K562 (cell line): ENCODE results near the gene RABGAP1. TPM values are rescaled to one million over a fixed set of nuclear protein-coding genes. Genes with fewer than 3 reads are reported as not detected.
A peak's percentile ranks its signal among the peaks of the same experiment; 100 is the strongest.

Experiments used
- FOSL1 ChIP-seq: fragments of 200-800 bp; sonication (Bioruptor generic); conservative IDR thresholded peaks from 2 replicates; pipeline ENCODE4 v1.6.1; 2016; ENCODE audit warnings: missing genetic modification characterization, missing compliant biosample characterization
- HNRNPUL1 ChIP-seq: fragments of 200-400 bp; formaldehyde crosslinking; IDR thresholded peaks from 2 replicates; pipeline ENCODE4 v1.6.1; 2017; ENCODE audit warnings: low read length
- KAT2B ChIP-seq: IDR thresholded peaks from one replicate; pipeline ENCODE4 v1.6.1; 2012; ENCODE audit warnings: low read depth, mild to moderate bottlenecking, control low read depth, inconsistent platforms, low read length, moderate library complexity
- MAZ ChIP-seq, 2 experiments: fragments of 450-650 bp in 1 of 2; sonication (generic) in 1 of 2; formaldehyde crosslinking; IDR thresholded peaks in 1 of 2; conservative IDR thresholded peaks in 1 of 2; 2 replicates each; pipeline versions ENCODE4 v1.4.0 to v1.5.0; 2020; ENCODE audit warnings: mild to moderate bottlenecking in 1 of 2, missing genetic modification reagents in 1 of 2
- PRMT5 ChIP-seq: sonication (generic); formaldehyde crosslinking; IDR thresholded peaks from 2 replicates; pipeline ENCODE4 v1.5.0; 2020; ENCODE audit warnings: missing genetic modification reagents
- ZBED1 ChIP-seq: IDR thresholded peaks from 2 replicates; pipeline ENCODE4 v1.6.1; 2014
- ZKSCAN1 ChIP-seq: fragments of 150-350 bp; IDR thresholded peaks from 2 replicates; pipeline ENCODE4 v1.6.1; 2016; ENCODE audit warnings: low read depth, low read length
- ZNF143 ChIP-seq: sonication (generic); formaldehyde crosslinking; IDR thresholded peaks from 2 replicates; pipeline ENCODE4 v1.9.0; 2022; ENCODE audit warnings: mild to moderate bottlenecking, missing genetic modification reagents
- ZNF347 ChIP-seq: fragments of 450-650 bp; formaldehyde crosslinking; IDR thresholded peaks from 2 replicates; pipeline ENCODE4 v1.4.0; 2020; ENCODE audit warnings: low read depth, mild to moderate bottlenecking, moderate library complexity
- polyA plus RNA-seq, 8 experiments: library from polyadenylated mRNA; depleted of rRNA in 4 of 8; stranded (reverse) in 5 of 8; unstranded in 3 of 8; fragments of >200 nt; fragmentation: Nextera tagmentation in 2 of 8; fragmentation: Illumina TruSeq in 1 of 8; extraction: Ambion mirVana in 2 of 8; extraction: Trizol in 1 of 8; gene quantifications; 2 replicates each; pipeline versions ENCODE4 v1.2.1 to v1.2.3, GENCODE V29; 2011 to 2014; ENCODE audit warnings: inconsistent platforms in 1 of 8, missing spikeins in 1 of 8
- total RNA-seq, 7 experiments: library from RNA; depleted of rRNA in 6 of 7; stranded (reverse); fragments of >200 nt in 6 of 7; fragmentation: Illumina TruSeq in 2 of 7; extraction: Trizol in 2 of 7; gene quantifications; 2 replicates each; pipeline versions ENCODE4 v1.2.1 to v1.2.3, GENCODE V29; 2011 to 2021; ENCODE audit warnings: low replicate concordance in 1 of 7
- TF ChIP-seq, protein P1 (sequence below): fragments of 450-650 bp; formaldehyde crosslinking; IDR thresholded peaks from 2 replicates; pipeline ENCODE4 v1.4.0; 2022; ENCODE audit warnings: missing genetic modification characterization
- TF ChIP-seq, protein P2 (sequence below): fragments of 450-650 bp; IDR thresholded peaks from 2 replicates; pipeline ENCODE4 v1.6.1; 2016; ENCODE audit warnings: low read depth
- TF ChIP-seq, protein P3 (sequence below): fragments of 200-800 bp; sonication (Bioruptor generic); IDR thresholded peaks from 2 replicates; pipeline ENCODE4 v1.6.1; 2017; ENCODE audit warnings: missing genetic modification characterization, missing compliant biosample characterization
- TF ChIP-seq, protein P4 (sequence below): fragments of 250-450 bp; sonication (Bioruptor Pico); IDR thresholded peaks from 2 replicates; pipeline ENCODE4 v1.8.0; 2021; ENCODE audit warnings: moderate library complexity, mild to moderate bottlenecking, inconsistent platforms

The RABGAP1 gene
- total and polyA plus RNA-seq, 9 of the 15 experiments (the other 6 are each of a cell fraction or from before 2014, with no cell fraction given) = 1.5 to 22.7 (median 13.1) TPM

DNA sequence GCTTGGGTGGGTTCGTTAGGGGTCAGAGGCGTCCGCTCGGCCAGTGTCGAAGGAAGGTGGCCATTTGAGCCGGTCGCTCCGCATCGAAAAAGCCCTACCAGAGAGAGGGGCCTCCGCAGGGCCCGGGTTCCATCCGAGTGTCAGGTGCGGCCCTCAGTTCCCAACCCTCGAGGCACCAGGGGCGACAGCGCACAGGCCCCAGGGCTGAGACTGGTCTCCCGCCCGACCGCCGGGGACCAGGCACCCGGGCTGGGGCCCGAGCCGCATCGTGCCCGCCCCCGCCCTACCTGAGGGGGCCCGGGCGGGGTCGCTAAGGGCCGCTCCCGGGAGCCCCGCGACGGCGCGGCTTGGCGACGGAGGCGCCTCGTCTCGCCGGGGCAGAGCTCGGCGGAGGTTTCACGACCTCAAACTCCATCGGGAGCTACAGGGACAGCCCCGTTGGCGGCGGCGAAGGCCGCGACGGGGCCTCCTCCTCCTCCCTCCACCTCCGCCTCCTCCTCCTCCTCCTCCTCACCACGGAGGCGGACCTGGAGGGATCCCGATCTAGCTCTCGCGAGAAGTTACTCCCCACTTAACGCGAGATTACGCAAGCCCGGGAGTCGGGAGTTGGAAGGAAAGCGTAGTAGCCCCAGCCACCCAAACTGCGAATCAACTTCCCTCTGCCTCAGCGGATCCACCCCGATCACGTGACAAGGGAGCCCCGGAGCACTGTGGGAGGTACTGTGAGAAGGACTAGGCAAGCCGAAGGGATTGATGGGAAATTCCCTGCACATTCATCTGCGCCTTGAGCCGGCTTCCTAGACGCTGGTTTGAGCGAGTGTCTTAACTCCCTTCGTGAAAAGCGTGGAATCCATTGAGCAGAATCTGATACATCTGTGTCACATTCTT lies 35.8 kb upstream of the RABGAP1 start, which contains the start of gene RC3H2 (continued):
- peak; percentile 48 for TF ChIP-seq FOSL1 (tag)
- peak; percentile 88 to 96 for TF ChIP-seq MAZ (CRISPR knock-in tag; conservative IDR thresholded peaks at IDR 0.05 in 1 of 2, IDR thresholded peaks at IDR 0.05 in 1 of 2)
- TF ChIP-seq KAT2B = no peak
- TF ChIP-seq, protein P1, sequence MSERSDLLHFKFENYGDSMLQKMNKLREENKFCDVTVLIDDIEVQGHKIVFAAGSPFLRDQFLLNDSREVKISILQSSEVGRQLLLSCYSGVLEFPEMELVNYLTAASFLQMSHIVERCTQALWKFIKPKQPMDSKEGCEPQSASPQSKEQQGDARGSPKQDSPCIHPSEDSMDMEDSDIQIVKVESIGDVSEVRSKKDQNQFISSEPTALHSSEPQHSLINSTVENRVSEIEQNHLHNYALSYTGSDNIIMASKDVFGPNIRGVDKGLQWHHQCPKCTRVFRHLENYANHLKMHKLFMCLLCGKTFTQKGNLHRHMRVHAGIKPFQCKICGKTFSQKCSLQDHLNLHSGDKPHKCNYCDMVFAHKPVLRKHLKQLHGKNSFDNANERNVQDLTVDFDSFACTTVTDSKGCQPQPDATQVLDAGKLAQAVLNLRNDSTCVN (CRISPR knock-in tag) = no peak
- TF ChIP-seq, protein P2, sequence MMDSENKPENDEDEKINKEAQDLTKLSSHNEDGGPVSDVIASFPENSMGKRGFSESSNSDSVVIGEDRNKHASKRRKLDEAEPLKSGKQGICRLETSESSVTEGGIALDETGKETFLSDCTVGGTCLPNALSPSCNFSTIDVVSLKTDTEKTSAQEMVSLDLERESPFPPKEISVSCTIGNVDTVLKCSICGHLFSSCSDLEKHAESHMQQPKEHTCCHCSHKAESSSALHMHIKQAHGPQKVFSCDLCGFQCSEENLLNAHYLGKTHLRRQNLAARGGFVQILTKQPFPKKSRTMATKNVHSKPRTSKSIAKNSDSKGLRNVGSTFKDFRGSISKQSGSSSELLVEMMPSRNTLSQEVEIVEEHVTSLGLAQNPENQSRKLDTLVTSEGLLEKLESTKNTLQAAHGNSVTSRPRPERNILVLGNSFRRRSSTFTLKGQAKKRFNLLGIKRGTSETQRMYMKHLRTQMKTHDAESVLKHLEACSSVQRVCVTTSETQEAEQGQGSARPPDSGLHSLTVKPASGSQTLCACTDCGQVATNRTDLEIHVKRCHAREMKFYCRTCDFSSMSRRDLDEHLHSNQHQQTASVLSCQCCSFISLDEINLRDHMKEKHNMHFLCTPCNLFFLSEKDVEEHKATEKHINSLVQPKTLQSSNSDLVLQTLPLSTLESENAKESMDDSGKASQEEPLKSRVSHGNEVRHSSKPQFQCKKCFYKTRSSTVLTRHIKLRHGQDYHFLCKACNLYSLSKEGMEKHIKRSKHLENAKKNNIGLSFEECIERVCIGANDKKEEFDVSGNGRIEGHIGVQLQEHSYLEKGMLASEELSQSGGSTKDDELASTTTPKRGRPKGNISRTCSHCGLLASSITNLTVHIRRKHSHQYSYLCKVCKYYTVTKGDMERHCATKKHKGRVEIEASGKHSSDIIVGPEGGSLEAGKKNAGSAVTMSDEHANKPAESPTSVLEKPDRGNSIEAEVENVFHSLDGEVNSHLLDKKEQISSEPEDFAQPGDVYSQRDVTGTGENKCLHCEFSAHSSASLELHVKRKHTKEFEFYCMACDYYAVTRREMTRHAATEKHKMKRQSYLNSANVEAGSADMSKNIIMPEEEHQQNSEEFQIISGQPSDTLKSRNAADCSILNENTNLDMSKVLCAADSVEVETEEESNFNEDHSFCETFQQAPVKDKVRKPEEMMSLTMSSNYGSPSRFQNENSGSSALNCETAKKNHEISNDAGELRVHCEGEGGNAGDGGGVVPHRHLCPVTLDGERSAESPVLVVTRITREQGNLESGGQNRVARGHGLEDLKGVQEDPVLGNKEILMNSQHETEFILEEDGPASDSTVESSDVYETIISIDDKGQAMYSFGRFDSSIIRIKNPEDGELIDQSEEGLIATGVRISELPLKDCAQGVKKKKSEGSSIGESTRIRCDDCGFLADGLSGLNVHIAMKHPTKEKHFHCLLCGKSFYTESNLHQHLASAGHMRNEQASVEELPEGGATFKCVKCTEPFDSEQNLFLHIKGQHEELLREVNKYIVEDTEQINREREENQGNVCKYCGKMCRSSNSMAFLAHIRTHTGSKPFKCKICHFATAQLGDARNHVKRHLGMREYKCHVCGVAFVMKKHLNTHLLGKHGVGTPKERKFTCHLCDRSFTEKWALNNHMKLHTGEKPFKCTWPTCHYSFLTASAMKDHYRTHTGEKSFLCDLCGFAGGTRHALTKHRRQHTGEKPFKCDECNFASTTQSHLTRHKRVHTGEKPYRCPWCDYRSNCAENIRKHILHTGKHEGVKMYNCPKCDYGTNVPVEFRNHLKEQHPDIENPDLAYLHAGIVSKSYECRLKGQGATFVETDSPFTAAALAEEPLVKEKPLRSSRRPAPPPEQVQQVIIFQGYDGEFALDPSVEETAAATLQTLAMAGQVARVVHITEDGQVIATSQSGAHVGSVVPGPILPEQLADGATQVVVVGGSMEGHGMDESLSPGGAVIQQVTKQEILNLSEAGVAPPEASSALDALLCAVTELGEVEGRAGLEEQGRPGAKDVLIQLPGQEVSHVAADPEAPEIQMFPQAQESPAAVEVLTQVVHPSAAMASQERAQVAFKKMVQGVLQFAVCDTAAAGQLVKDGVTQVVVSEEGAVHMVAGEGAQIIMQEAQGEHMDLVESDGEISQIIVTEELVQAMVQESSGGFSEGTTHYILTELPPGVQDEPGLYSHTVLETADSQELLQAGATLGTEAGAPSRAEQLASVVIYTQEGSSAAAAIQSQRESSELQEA = peak; percentile 69; the same call in 1 of the 2 replicates
- TF ChIP-seq, protein P3, sequence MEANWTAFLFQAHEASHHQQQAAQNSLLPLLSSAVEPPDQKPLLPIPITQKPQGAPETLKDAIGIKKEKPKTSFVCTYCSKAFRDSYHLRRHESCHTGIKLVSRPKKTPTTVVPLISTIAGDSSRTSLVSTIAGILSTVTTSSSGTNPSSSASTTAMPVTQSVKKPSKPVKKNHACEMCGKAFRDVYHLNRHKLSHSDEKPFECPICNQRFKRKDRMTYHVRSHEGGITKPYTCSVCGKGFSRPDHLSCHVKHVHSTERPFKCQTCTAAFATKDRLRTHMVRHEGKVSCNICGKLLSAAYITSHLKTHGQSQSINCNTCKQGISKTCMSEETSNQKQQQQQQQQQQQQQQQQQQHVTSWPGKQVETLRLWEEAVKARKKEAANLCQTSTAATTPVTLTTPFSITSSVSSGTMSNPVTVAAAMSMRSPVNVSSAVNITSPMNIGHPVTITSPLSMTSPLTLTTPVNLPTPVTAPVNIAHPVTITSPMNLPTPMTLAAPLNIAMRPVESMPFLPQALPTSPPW (CRISPR knock-in tag) = peak; percentile 93
- TF ChIP-seq ZNF347 (CRISPR knock-in tag) = no peak
- TF ChIP-seq PRMT5 (CRISPR knock-in tag) = no peak
- TF ChIP-seq ZKSCAN1 = 0 out of 2 replicates have a peak, but pooled peaks have one; percentile 40
- TF ChIP-seq, protein P4, sequence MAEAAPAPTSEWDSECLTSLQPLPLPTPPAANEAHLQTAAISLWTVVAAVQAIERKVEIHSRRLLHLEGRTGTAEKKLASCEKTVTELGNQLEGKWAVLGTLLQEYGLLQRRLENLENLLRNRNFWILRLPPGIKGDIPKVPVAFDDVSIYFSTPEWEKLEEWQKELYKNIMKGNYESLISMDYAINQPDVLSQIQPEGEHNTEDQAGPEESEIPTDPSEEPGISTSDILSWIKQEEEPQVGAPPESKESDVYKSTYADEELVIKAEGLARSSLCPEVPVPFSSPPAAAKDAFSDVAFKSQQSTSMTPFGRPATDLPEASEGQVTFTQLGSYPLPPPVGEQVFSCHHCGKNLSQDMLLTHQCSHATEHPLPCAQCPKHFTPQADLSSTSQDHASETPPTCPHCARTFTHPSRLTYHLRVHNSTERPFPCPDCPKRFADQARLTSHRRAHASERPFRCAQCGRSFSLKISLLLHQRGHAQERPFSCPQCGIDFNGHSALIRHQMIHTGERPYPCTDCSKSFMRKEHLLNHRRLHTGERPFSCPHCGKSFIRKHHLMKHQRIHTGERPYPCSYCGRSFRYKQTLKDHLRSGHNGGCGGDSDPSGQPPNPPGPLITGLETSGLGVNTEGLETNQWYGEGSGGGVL = no peak
- TF ChIP-seq ZBED1 = no peak
- TF ChIP-seq HNRNPUL1 = no peak
- peak; percentile 88 for TF ChIP-seq ZNF143 (CRISPR knock-in tag)
